ENCODE data around the gene TTC19.
A peak's percentile ranks its signal among the peaks of the same experiment; 100 is the strongest.

Gene TTC19

GRCh38 chr17:15999141-15999973 is at the start of gene TTC19, which contains the start of gene ZSWIM7:
Gene TTC19, plus strand, starts transcription at chr17:15999824. Its CDS starts 25 bp downstream, at chr17:15999849.
Gene ZSWIM7, minus strand, starts transcription at chr17:15999704. Its CDS starts 110 bp downstream, at chr17:15999594.
- peak; percentile 92 for DNase-seq (ENCODE audit: low spot score)

GRCh38 chr17:15951368-15952047 is 48.1 kb upstream of the TTC19 start:
- no peak for DNase-seq (ENCODE audit: low spot score)

- DNase-seq (ENCODE audit: low spot score), result no peak
These were observed 47.5 kb upstream of the TTC19 start for GRCh38 chr17:15952048-15952532.

GRCh38 chr17:15952916-15953790 is 46.5 kb upstream of the TTC19 start:
- no peak for DNase-seq (ENCODE audit: low spot score)

- no peak for DNase-seq (ENCODE audit: low spot score)
These were observed 45.4 kb upstream of the TTC19 start for GRCh38 chr17:15954222-15954621.

- no peak for DNase-seq (ENCODE audit: low spot score)
These were observed 43.7 kb upstream of the TTC19 start for GRCh38 chr17:15955793-15956541.

- DNase-seq (ENCODE audit: low spot score), result no peak
These were observed 42.4 kb upstream of the TTC19 start for GRCh38 chr17:15957206-15957605.

GRCh38 chr17:15957608-15958307 is 41.9 kb upstream of the TTC19 start:
- no peak for DNase-seq (ENCODE audit: low spot score)

GRCh38 chr17:15958484-15958854 is 41.2 kb upstream of the TTC19 start:
- no peak for DNase-seq (ENCODE audit: low spot score)

GRCh38 chr17:15963670-15964110 is 35.9 kb upstream of the TTC19 start:
- no peak for DNase-seq (ENCODE audit: low spot score)

- no peak for DNase-seq (ENCODE audit: low spot score)
These were observed 34.1 kb upstream of the TTC19 start for GRCh38 chr17:15965528-15965927.

- peak; percentile 26 for DNase-seq (ENCODE audit: low spot score)
These were observed 33.3 kb upstream of the TTC19 start for GRCh38 chr17:15966183-15966878.

GRCh38 chr17:15966879-15967248 is 32.8 kb upstream of the TTC19 start:
- DNase-seq (ENCODE audit: low spot score), result no peak

- no peak for DNase-seq (ENCODE audit: low spot score)
These were observed 31.8 kb upstream of the TTC19 start for GRCh38 chr17:15967706-15968399.

GRCh38 chr17:15969463-15969862 is 30.2 kb upstream of the TTC19 start:
- DNase-seq (ENCODE audit: low spot score), result no peak

- no peak for DNase-seq (ENCODE audit: low spot score)
These were observed 29.1 kb upstream of the TTC19 start for GRCh38 chr17:15970500-15970899.

- DNase-seq (ENCODE audit: low spot score), result no peak
These were observed 28.4 kb upstream of the TTC19 start for GRCh38 chr17:15971098-15971678.

GRCh38 chr17:15971882-15972281 is 27.7 kb upstream of the TTC19 start:
- DNase-seq (ENCODE audit: low spot score), result no peak

- DNase-seq (ENCODE audit: low spot score), result no peak
These were observed 27.1 kb upstream of the TTC19 start for GRCh38 chr17:15972497-15972951.
